Measurements from ENCODE around the gene ROR1. TPM values are rescaled to one million over a fixed set of nuclear protein-coding genes. Genes with fewer than 3 reads are reported as not detected.

The ROR1 gene
- total RNA-seq, 1 donor from 2014 or later = 81.4 TPM

- no peaks in the 10 kb centered on the region for H3K9me3 Mint-ChIP-seq
- peaks cover 66% of the 10 kb centered on the region for H3K4me1 Mint-ChIP-seq
- peak overlapping the region; percentile 21 for H3K27ac Mint-ChIP-seq
These were observed 207.1 kb downstream of the ROR1 start for GRCh38 chr1:63980740-63981407.

GRCh38 chr1:63981408-63981773 lies 207.6 kb downstream of the ROR1 start:
- H3K4me1 Mint-ChIP-seq = peaks cover 71% of the 10 kb centered on the region
- no peak overlapping the region for H3K4me3 Mint-ChIP-seq
- H3K27me3 Mint-ChIP-seq (ENCODE audit: low read depth) = no peaks in the 10 kb centered on the region
- TF ChIP-seq CTCF (IDR thresholded peaks at IDR 0.05; ENCODE audit: unreplicated experiment) = no peak
- no peaks in the 10 kb centered on the region for H3K9me3 Mint-ChIP-seq
- H3K36me3 Mint-ChIP-seq = peaks cover 4% of the 10 kb centered on the region
- no peak overlapping the region for H3K27ac Mint-ChIP-seq
- no peak for DNase-seq (ENCODE audit: low spot score in 2 of 2, unreplicated experiment in 2 of 2)

More at GRCh38 chr1:63980740-63981407, 207.1 kb downstream of the ROR1 start:
- TF ChIP-seq CTCF (IDR thresholded peaks at IDR 0.05; ENCODE audit: unreplicated experiment) = no peak
- no peak overlapping the region for H3K4me3 Mint-ChIP-seq
- peaks cover 4% of the 10 kb centered on the region for H3K36me3 Mint-ChIP-seq
- no peak for DNase-seq (ENCODE audit: low spot score in 2 of 2, unreplicated experiment in 2 of 2)
- no peaks in the 10 kb centered on the region for H3K27me3 Mint-ChIP-seq (ENCODE audit: low read depth)

GRCh38 chr1:63982201-63982600 lies 208.4 kb downstream of the ROR1 start:
- peaks cover 74% of the 10 kb centered on the region for H3K4me1 Mint-ChIP-seq
- no peaks in the 10 kb centered on the region for H3K36me3 Mint-ChIP-seq
- no peak for DNase-seq (ENCODE audit: low spot score in 2 of 2, unreplicated experiment in 2 of 2)
- H3K4me3 Mint-ChIP-seq = no peak overlapping the region
- H3K27ac Mint-ChIP-seq = no peak overlapping the region
- TF ChIP-seq CTCF (IDR thresholded peaks at IDR 0.05; ENCODE audit: unreplicated experiment) = no peak
- no peaks in the 10 kb centered on the region for H3K9me3 Mint-ChIP-seq
- no peaks in the 10 kb centered on the region for H3K27me3 Mint-ChIP-seq (ENCODE audit: low read depth)

GRCh38 chr1:63983391-63984256 lies 209.8 kb downstream of the ROR1 start:
- H3K4me1 Mint-ChIP-seq = peaks cover 78% of the 10 kb centered on the region
- no peaks in the 10 kb centered on the region for H3K36me3 Mint-ChIP-seq
- no peak overlapping the region for H3K4me3 Mint-ChIP-seq
- DNase-seq (ENCODE audit: low spot score in 2 of 2, unreplicated experiment in 2 of 2) = no peak
- peaks cover 3% of the 10 kb centered on the region for H3K9me3 Mint-ChIP-seq
- H3K27ac Mint-ChIP-seq = peak overlapping the region; percentile 63
- H3K27me3 Mint-ChIP-seq (ENCODE audit: low read depth) = no peaks in the 10 kb centered on the region
- no peak for TF ChIP-seq CTCF (IDR thresholded peaks at IDR 0.05; ENCODE audit: unreplicated experiment)

- Mint-ChIP-seq H3K9me3 (peaks cover 5% of the 10 kb centered on the region), H3K4me1 (peaks cover 78% of the 10 kb centered on the region), H3K27me3 (ENCODE audit: low read depth) (no peaks in the 10 kb centered on the region), H3K4me3 (no peak overlapping the region), H3K27ac (peak overlapping the region; percentile 63), H3K36me3 (peaks cover under 1% of the 10 kb centered on the region)
- TF ChIP-seq CTCF (IDR thresholded peaks at IDR 0.05; ENCODE audit: unreplicated experiment) = no peak
- DNase-seq (ENCODE audit: low spot score in 2 of 2, unreplicated experiment in 2 of 2) = no peak
These were observed 210.6 kb downstream of the ROR1 start for GRCh38 chr1:63984257-63984929.

All from mesothelial cell of epicardium (in vitro differentiated cells).